Measurements from ENCODE around the gene ZP3.
"Not testable (repeated sequence)": the region's sequence is repeated elsewhere in the genome, so short reads cannot be mapped to it uniquely, and the experiment has no call there.

ZP3 gene

GRCh38 chr7:76407718-76408117 lies 17.0 kb upstream of the ZP3 start:
- no peak for DNase-seq

GRCh38 chr7:76408121-76408560 lies 16.6 kb upstream of the ZP3 start:
- no peak for DNase-seq

- DNase-seq = no peak
These were observed 15.2 kb upstream of the ZP3 start, which contains the start of gene SSC4D for GRCh38 chr7:76409537-76409936. SSC4D (minus strand) TSS chr7:76409697; CDS start chr7:76404439, 5,258 bp downstream.

GRCh38 chr7:76411626-76412025 lies 13.1 kb upstream of the ZP3 start:
- DNase-seq = no peak

- DNase-seq = no peak
These were observed 12.5 kb upstream of the ZP3 start for GRCh38 chr7:76412249-76412648.

GRCh38 chr7:76417654-76418310 lies 7.0 kb upstream of the ZP3 start:
- DNase-seq = not testable (repeated sequence)

- DNase-seq = not testable (repeated sequence)
These were observed 3.7 kb upstream of the ZP3 start for GRCh38 chr7:76421097-76421496.

GRCh38 chr7:76423666-76424412 lies 911 bp upstream of the ZP3 start:
- no peak for DNase-seq

GRCh38 chr7:76425156-76425555 lies 406 bp downstream of the ZP3 start:
- DNase-seq = no peak

GRCh38 chr7:76425558-76425957 lies 808 bp downstream of the ZP3 start:
- DNase-seq = not testable (repeated sequence)

GRCh38 chr7:76426246-76426645 lies 1.5 kb downstream of the ZP3 start:
- DNase-seq = no peak

- no peak for DNase-seq
These were observed 2.9 kb downstream of the ZP3 start for GRCh38 chr7:76427635-76428034.

GRCh38 chr7:76428149-76428823 lies 3.5 kb downstream of the ZP3 start:
- DNase-seq = no peak

GRCh38 chr7:76428868-76429805 lies 4.4 kb downstream of the ZP3 start:
- DNase-seq = no peak

GRCh38 chr7:76430211-76430610 lies 5.5 kb downstream of the ZP3 start:
- no peak for DNase-seq

- DNase-seq = no peak
These were observed 6.1 kb downstream of the ZP3 start for GRCh38 chr7:76430836-76431235.

GRCh38 chr7:76437873-76438272 lies 13.1 kb downstream of the ZP3 start:
- peak; percentile 63 for DNase-seq

- not testable (repeated sequence) for DNase-seq
These were observed 14.6 kb downstream of the ZP3 start for GRCh38 chr7:76439120-76439888.

GRCh38 chr7:76440404-76440803 lies 15.7 kb downstream of the ZP3 start:
- DNase-seq = not testable (repeated sequence)

GRCh38 chr7:76441792-76442191 lies 17.0 kb downstream of the ZP3 start:
- DNase-seq = not testable (repeated sequence)

GRCh38 chr7:76442664-76443446 lies 18.1 kb downstream of the ZP3 start:
- not testable (repeated sequence) for DNase-seq
